Measurements from ENCODE around the gene C22orf42. TPM values are rescaled to one million over a fixed set of nuclear protein-coding genes. Genes with fewer than 3 reads are reported as not detected.
A peak's percentile ranks its signal among the peaks of the same experiment; 100 is the strongest.
"Not testable (repeated sequence)": the region's sequence is repeated elsewhere in the genome, so short reads cannot be mapped to it uniquely, and the experiment has no call there.

C22orf42 gene
- total RNA-seq, 1 experiment from 2014 or later: not detected

GRCh38 chr22:32136881-32137280, 22.2 kb downstream of the C22orf42 start:
- DNase-seq (ENCODE audit: low read depth): not testable (repeated sequence)

DNA sequence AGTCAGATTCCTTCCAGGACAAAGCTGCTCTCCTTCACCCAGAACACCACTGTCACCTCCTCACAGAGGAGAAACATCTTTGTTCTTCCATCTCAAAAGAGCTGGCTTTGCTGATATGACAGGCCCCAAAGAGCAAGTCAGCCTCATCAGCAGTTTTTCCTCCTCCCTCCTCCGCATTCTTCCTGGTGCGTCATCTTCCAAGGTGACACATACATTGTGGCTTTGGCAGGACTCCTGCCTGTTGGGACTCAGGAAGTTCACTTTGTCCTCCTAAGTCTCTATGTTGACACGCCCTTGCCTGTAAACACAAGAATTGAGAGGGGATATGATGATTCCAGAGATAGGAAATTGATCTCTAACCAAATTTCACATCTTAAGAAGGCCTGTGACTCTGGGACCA, 23.1 kb downstream of the C22orf42 start:
- peak; percentile 90 for DNase-seq (ENCODE audit: low read depth)

DNA sequence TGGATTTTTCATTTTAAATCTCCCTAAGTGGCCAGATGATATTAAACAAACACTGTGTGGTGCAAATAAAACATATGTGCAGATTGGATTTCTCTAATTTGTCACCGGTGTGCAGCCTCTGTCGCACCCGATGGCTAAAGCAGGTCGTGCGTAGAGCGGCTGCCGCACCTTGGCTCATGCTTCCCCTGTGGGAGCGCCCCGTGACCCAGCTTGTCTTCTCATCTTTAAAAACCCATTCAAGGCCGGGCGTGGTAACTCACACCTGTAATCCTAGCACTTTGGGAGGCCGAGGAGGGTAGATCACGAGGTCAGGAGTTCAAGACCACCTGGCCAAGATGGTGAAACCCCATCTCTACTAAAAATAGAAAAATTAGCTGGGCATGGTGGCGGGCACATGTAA, 24.3 kb downstream of the C22orf42 start:
- DNase-seq (ENCODE audit: low read depth): not testable (repeated sequence)

DNA sequence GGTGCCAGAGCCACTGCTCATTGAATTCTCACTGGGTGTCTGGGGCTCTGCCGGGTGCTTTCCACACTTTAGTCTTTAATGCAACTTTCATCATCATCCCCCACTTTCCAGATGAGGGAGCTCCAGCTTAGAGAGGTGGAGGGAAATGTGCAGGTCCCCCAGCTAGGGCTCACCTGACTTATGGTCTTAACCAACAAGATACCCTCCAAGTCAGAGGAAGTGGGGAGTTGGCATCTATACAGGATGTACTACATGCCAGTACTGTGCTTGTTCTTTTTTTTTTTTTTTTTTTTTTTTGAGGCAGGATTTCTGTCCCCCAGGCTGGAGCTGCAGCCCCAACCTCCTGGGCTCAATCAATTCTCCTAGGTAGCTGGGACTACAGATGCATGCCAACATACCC, 26.3 kb downstream of the C22orf42 start:
- no peak for DNase-seq (ENCODE audit: low read depth)

- no peak for DNase-seq (ENCODE audit: low read depth)
Measured at GRCh38 chr22:32132126-32132525, 27.0 kb downstream of the C22orf42 start.

GRCh38 chr22:32130464-32130863, 28.6 kb downstream of the C22orf42 start:
- no peak for DNase-seq (ENCODE audit: low read depth)

- DNase-seq (ENCODE audit: low read depth): no peak
Measured at GRCh38 chr22:32127904-32128303, 31.2 kb downstream of the C22orf42 start.

- DNase-seq (ENCODE audit: low read depth): no peak
Measured at GRCh38 chr22:32123657-32124056, 35.4 kb downstream of the C22orf42 start.

DNA sequence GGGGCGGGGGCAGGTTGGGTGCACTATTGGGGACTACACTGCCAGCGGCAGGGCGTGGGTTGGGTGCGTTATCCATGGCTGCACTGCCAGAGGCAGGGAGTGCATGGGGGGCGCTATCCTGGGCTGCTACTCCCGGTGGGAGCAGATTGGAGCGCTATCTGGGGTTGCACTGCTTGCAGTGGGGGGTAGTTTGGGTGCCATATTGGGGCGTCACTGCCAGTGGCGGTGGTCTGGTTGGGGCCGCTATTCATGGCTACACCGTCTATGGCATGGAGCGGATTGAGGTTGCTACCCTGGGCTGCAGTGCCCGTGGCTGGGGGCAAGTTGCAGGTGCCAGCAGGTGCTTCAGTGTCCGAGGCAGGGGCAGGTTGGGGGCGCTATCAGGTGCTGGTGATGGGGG, 36.2 kb downstream of the C22orf42 start:
- DNase-seq (ENCODE audit: low read depth): no peak

DNA sequence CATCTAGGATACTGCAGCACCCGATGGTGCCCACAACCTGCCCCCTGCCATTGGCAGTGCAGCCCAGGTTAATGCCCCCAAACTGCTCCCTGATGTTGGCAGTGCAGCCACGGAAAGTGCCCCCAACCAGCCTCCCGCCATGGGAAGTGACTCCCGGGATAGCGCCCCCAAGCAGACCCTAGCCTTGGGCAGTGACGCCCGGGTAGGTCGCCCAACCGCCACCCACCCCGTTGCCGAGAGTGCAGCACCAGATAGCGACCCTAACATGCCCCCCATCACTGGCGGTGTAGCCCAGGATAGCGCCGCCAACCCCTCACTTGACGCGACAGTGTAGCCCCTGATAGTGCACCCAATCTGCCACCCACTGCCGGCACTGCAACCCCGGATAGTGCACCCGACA, 38.5 kb downstream of the C22orf42 start:
- DNase-seq (ENCODE audit: low read depth): no peak

GRCh38 chr22:32119568-32120235, 39.4 kb downstream of the C22orf42 start:
- DNase-seq (ENCODE audit: low read depth): no peak

GRCh38 chr22:32112380-32112779, 46.7 kb downstream of the C22orf42 start:
- DNase-seq (ENCODE audit: low read depth): no peak

DNA sequence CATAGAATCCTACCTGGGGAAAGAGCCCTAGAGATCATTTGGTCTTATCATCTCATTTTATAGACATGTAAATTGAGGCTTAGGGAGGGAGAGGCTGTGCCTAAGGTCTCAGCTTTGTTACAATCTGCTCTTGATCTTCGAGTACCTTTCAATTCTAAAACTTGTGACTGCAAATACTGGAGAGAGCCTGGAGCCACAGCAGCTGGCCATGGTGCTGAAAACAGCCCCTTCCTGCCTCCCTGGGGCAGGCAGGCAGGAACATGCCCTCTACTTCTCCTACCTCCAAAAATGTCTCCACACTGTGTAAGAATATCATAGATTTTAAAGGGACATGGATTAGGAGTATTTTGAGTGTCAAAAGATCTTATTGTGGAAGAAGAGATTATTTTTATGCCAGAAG, 52.2 kb downstream of the C22orf42 start:
- DNase-seq (ENCODE audit: low read depth): no peak

- peak; percentile 3 for DNase-seq (ENCODE audit: low read depth)
Measured at GRCh38 chr22:32103658-32104315, 55.3 kb downstream of the C22orf42 start.

DNA sequence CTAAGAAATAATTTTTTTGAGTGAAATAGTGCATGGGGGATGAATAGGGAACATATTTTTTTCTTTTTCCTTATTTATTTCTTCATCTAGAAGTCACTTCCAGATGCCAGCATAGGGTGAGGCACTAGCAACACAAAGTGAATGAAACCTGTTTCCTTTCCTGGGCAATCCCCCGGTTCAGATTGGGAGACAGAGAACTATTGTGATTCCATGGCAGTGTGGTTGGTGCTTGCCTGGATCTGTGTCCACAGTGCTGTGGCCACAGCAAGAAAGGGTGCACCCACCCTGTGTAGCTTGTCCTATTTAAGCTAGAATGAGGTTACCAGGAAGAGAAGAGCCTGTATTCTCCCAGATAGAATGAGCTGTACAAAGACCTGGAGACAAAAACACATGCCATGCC, 58.4 kb downstream of the C22orf42 start:
- DNase-seq (ENCODE audit: low read depth): no peak

Small RNAs within 50 kb of the gene (small RNA-seq; reads per million reads assigned to genes)
- gene AP1B1P2 (not detected), gene RF02171 (not detected)

Other genes starting within 250 kb of the C22orf42 start
- 161 and 183 TPM in 2 replicates for gene YWHAH, start 214.8 kb downstream of the C22orf42 start, total RNA-seq (2014; rRNA removed; shearing (Covaris generic))
- gene SLC5A1, start 116.0 kb downstream of the C22orf42 start, total RNA-seq (2014; rRNA removed; shearing (Covaris generic)): not detected in 2 replicates
- gene RFPL2, start 45.8 kb upstream of the C22orf42 start, total RNA-seq (2014; rRNA removed; shearing (Covaris generic)): not detected in 2 replicates
- gene SLC5A4, start 96.0 kb upstream of the C22orf42 start, total RNA-seq (2014; rRNA removed; shearing (Covaris generic)): 0.53 and 1.2 TPM in 2 replicates
- not detected in 2 replicates for gene RFPL3, start 198.6 kb upstream of the C22orf42 start, total RNA-seq (2014; rRNA removed; shearing (Covaris generic))